H7 (cell line): Measurements from ENCODE around the gene GYS1. TPM values are rescaled to one million over a fixed set of nuclear protein-coding genes. Genes with fewer than 3 reads are reported as not detected.

ENCODE experiments used
- total RNA-seq: library from RNA; depleted of rRNA; stranded (reverse); fragments of >200 nt; shearing (Covaris generic); gene quantifications from 2 replicates; pipeline ENCODE4 v1.2.3, GENCODE V29; 2014; rRNA removed

The GYS1 gene
- total RNA-seq, 1 experiment from 2014 or later: 50.2 TPM

Other genes with a start within 250 kb of the GYS1 start
- gene IZUMO1, start 246.4 kb downstream of the GYS1 start, total RNA-seq: 0.18 and 0.24 TPM in 2 replicates
- gene FUT1, start 240.7 kb downstream of the GYS1 start, total RNA-seq: 6.1 and 8.2 TPM in 2 replicates
- 0.35 TPM in 1 of 2 replicates, not detected in the other for gene FGF21, start 237.8 kb downstream of the GYS1 start, total RNA-seq
- gene BCAT2, start 182.3 kb downstream of the GYS1 start, total RNA-seq: 31.5 and 40.0 TPM in 2 replicates
- 9.9 and 18.0 TPM in 2 replicates for gene HSD17B14, start 156.8 kb downstream of the GYS1 start, total RNA-seq
- gene PLEKHA4, start 124.7 kb downstream of the GYS1 start, total RNA-seq: 20.6 and 25.6 TPM in 2 replicates
- 20.3 and 21.6 TPM in 2 replicates for gene PPP1R15A, start 120.9 kb downstream of the GYS1 start, total RNA-seq
- 0.52 and 1.1 TPM in 2 replicates for gene TULP2, start 94.6 kb downstream of the GYS1 start, total RNA-seq
- gene NUCB1, start 93.0 kb downstream of the GYS1 start, total RNA-seq: 173 and 203 TPM in 2 replicates
- gene DHDH, start 59.6 kb downstream of the GYS1 start, total RNA-seq: not detected in 2 replicates
- 57.8 and 72.6 TPM in 2 replicates for gene BAX, start 38.4 kb downstream of the GYS1 start, total RNA-seq
- gene FTL, start 28.0 kb downstream of the GYS1 start, total RNA-seq: 2,437 and 3,282 TPM in 2 replicates
- gene RUVBL2, start 578 bp upstream of the GYS1 start, total RNA-seq: 256 and 327 TPM in 2 replicates
- gene LHB, start 23.8 kb upstream of the GYS1 start, total RNA-seq: not detected in 2 replicates
- gene CGB3, start 31.0 kb upstream of the GYS1 start, total RNA-seq: not detected in 2 replicates
- 1.4 TPM in 1 of 2 replicates, not detected in the other for gene CGB2, start 38.6 kb upstream of the GYS1 start, total RNA-seq
- not detected in 2 replicates for gene CGB1, start 43.6 kb upstream of the GYS1 start, total RNA-seq
- not detected in 2 replicates for gene CGB5, start 50.5 kb upstream of the GYS1 start, total RNA-seq
- not detected in 2 replicates for gene CGB8, start 55.8 kb upstream of the GYS1 start, total RNA-seq
- not detected in 2 replicates for gene CGB7, start 64.4 kb upstream of the GYS1 start, total RNA-seq
- gene NTF4, start 71.5 kb upstream of the GYS1 start, total RNA-seq: 0.81 and 1.2 TPM in 2 replicates
- gene KCNA7, start 79.4 kb upstream of the GYS1 start, total RNA-seq: not detected in 2 replicates
- gene SNRNP70, start 92.1 kb upstream of the GYS1 start, total RNA-seq: 338 and 397 TPM in 2 replicates
- 2.2 and 4.1 TPM in 2 replicates for gene LIN7B, start 121.1 kb upstream of the GYS1 start, total RNA-seq
- 1.4 and 3.2 TPM in 2 replicates for gene C19orf73, start 125.8 kb upstream of the GYS1 start, total RNA-seq
- 21.1 and 23.6 TPM in 2 replicates for gene PPFIA3, start 126.2 kb upstream of the GYS1 start, total RNA-seq
- 0.45 and 0.81 TPM in 2 replicates for gene HRC, start 162.1 kb upstream of the GYS1 start, total RNA-seq
- gene TRPM4, start 164.5 kb upstream of the GYS1 start, total RNA-seq: 10.2 and 12.8 TPM in 2 replicates